Transverse colon (tissue), 4 donors: ENCODE data around the gene STARD13. TPM values are rescaled to one million over a fixed set of nuclear protein-coding genes. Genes with fewer than 3 reads are reported as not detected.

Experiments
- DNase-seq: peaks from one replicate; pipeline ENCODE4 v3.0.0-alpha.2; 2019
- H3K27ac ChIP-seq, 4 donors: fragments of 200-600 bp; sonication (generic); 2 replicates each; pipeline ENCODE4 v1.5.1; 2016 to 2018; ENCODE audit warnings: inconsistent platforms in 4 of 4
- H3K27me3 ChIP-seq: fragments of 200-600 bp; sonication (generic); 2 replicates; pipeline ENCODE4 v1.5.1; 2017; ENCODE audit warnings: inconsistent platforms
- H3K36me3 ChIP-seq, 4 donors: fragments of 200-600 bp; sonication (generic); 2 replicates each; pipeline ENCODE4 v1.5.1; 2017 to 2019; ENCODE audit warnings: inconsistent platforms in 4 of 4
- H3K4me1 ChIP-seq, 4 donors: fragments of 200-600 bp; sonication (generic); 2 replicates each; pipeline ENCODE4 v1.5.1; 2017 to 2020; ENCODE audit warnings: inconsistent platforms in 4 of 4
- H3K4me3 ChIP-seq, 4 donors: fragments of 200-600 bp; sonication (generic); 1 replicate in 1 of 4; 2 replicates in 3 of 4; pipeline versions ENCODE4 v1.5.1 to v1.6.1; 2017 to 2019; ENCODE audit warnings: inconsistent platforms in 4 of 4
- H3K9me3 ChIP-seq, 2 donors: fragments of 200-600 bp; sonication (generic); 2 replicates each; pipeline ENCODE4 v1.5.1; 2017 to 2019; ENCODE audit warnings: inconsistent platforms in 2 of 2
- CTCF ChIP-seq, 5 experiments: fragments of 200-600 bp in 3 of 5; fragments of 450-650 bp in 2 of 5; sonication (generic) in 3 of 5; IDR thresholded peaks; 1 replicate in 2 of 5; 2 replicates in 3 of 5; pipeline ENCODE4 v1.5.1; 2016 to 2017; ENCODE audit warnings: antibody characterized with exemption in 5 of 5, inconsistent platforms in 3 of 5, mild to moderate bottlenecking in 2 of 5, moderate library complexity in 1 of 5
- EP300 ChIP-seq: sonication (generic); formaldehyde crosslinking; IDR thresholded peaks from one replicate; pipeline ENCODE4 v1.6.1; 2017; ENCODE audit warnings: antibody characterized with exemption, low read depth
- POLR2A ChIP-seq: fragments of 450-650 bp; IDR thresholded peaks from one replicate; pipeline ENCODE4 v1.6.1; 2016; ENCODE audit warnings: antibody characterized with exemption, mild to moderate bottlenecking, moderate library complexity
- POLR2AphosphoS5 ChIP-seq, 3 donors: sonication (generic); formaldehyde crosslinking; IDR thresholded peaks; one replicate each; pipeline ENCODE4 v1.6.1; 2016; ENCODE audit warnings: antibody characterized with exemption in 3 of 3
- WGBS, 2 donors: methylation state at CpG; one replicate each; pipeline ENCODE4 v1.1.5; 2018; ENCODE audit warnings: low coverage in 1 of 2; 5-methylcytosine and 5-hydroxymethylcytosine counted together
- in situ Hi-C, 4 donors: fragments of 200-750 bp; cut with MboI; loops; one replicate each; pipeline versions ENCODE4 v1.15.0 to v1.15.1; 2017; ENCODE audit warnings: low sequenced_read_pairs in 3 of 4, low pct_ligation_motif_present in 1 of 4, low pct_unique_long_range_greater_than_20kb in 1 of 4
- intact Hi-C: fragments of 100-400 bp; cut with DNase I; formaldehyde crosslinking; loops from one replicate; pipeline ENCODE4 v1.15.1; 2023; ENCODE audit warnings: low total_unique reads
- total RNA-seq, 4 donors: library from RNA; depleted of rRNA; stranded (reverse); fragments of >200 nt; gene quantifications; one replicate each; pipeline ENCODE4 v1.1.0, GENCODE V29; 2016

Gene STARD13, protein sequence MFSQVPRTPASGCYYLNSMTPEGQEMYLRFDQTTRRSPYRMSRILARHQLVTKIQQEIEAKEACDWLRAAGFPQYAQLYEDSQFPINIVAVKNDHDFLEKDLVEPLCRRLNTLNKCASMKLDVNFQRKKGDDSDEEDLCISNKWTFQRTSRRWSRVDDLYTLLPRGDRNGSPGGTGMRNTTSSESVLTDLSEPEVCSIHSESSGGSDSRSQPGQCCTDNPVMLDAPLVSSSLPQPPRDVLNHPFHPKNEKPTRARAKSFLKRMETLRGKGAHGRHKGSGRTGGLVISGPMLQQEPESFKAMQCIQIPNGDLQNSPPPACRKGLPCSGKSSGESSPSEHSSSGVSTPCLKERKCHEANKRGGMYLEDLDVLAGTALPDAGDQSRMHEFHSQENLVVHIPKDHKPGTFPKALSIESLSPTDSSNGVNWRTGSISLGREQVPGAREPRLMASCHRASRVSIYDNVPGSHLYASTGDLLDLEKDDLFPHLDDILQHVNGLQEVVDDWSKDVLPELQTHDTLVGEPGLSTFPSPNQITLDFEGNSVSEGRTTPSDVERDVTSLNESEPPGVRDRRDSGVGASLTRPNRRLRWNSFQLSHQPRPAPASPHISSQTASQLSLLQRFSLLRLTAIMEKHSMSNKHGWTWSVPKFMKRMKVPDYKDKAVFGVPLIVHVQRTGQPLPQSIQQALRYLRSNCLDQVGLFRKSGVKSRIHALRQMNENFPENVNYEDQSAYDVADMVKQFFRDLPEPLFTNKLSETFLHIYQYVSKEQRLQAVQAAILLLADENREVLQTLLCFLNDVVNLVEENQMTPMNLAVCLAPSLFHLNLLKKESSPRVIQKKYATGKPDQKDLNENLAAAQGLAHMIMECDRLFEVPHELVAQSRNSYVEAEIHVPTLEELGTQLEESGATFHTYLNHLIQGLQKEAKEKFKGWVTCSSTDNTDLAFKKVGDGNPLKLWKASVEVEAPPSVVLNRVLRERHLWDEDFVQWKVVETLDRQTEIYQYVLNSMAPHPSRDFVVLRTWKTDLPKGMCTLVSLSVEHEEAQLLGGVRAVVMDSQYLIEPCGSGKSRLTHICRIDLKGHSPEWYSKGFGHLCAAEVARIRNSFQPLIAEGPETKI
- 100 to 1,000 TPM in 1 of 4 donors, 10 to 100 TPM in 3; 18.1 to 107 (median 41.5) TPM for total RNA-seq

GRCh38 chr13:33285420-33286124, at the start of gene STARD13:
Gene STARD13, minus strand, starts transcription at chr13:33285755. Its CDS starts 117 bp downstream, at chr13:33285638.
- H3K27ac ChIP-seq = peak within 1 kb of the TSS; percentile 90 to 95 (median 92)
- 0 to 4% methylated on average over 11 to 20 of the region's 20 CpGs for WGBS, 2 donors
- intact Hi-C loops (loop anchor here (10.0 kb wide), 2 partner anchors 71 to 259 kb away; no protein-coding TSS in a partner anchor), in situ Hi-C loops (no loop called here)
- peak; percentile 95 to 97 (median 96) for TF ChIP-seq POLR2AphosphoS5 (IDR thresholded peaks at IDR 0.05)
- no peak for TF ChIP-seq EP300
- peak; percentile 94 for TF ChIP-seq POLR2A
- peak; percentile 26 to 70 (median 29) for TF ChIP-seq CTCF (IDR thresholded peaks at IDR 0.05)
- H3K27me3 ChIP-seq = no peaks in the 10 kb centered on the region
- peak within 1 kb of the TSS; percentile 47 to 82 (median 54) for H3K4me3 ChIP-seq
- DNase-seq = peak; percentile 93
- H3K36me3 ChIP-seq = no peaks in the 10 kb centered on the region
- H3K9me3 ChIP-seq = no peaks in the 10 kb centered on the region
- H3K4me1 ChIP-seq = peaks cover 5 to 44% (median 22%) of the 10 kb centered on the region in 4 donors

DNA sequence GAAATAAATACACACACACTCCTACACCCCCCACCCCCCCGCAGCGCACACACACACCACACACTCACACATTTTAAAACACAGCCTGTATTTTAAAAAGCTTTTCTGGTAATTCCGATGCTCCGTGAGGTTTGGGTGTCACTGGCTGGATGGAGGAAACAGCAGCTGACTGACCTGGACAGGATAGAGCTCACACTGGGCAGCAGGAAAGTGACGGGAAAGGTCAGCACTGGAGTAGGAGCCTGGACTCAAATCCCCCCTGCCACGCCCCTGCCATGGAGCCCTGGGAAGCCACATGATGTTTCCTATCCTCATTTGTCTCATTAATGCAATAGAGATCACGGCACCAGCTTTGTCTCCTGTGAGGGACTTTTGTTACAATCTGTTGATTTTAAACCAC, 49.3 kb upstream of the STARD13 start:
- intact Hi-C loops = no loop called here
- Histone ChIP-seq H3K36me3 (no peaks in the 10 kb centered on the region), H3K27me3 (no peaks in the 10 kb centered on the region), H3K27ac (no peak overlapping the region), H3K4me3 (no peak overlapping the region), H3K4me1 (peaks cover 0 to 5% (median 0%) of the 10 kb centered on the region in 4 donors), H3K9me3 (no peaks in the 10 kb centered on the region)
- 82 to 97% methylated on average over 6 to 7 of the region's 7 CpGs for WGBS, 2 donors
- in situ Hi-C loops = no loop called here
- TF ChIP-seq POLR2A (no peak), POLR2AphosphoS5 (IDR thresholded peaks at IDR 0.05) (no peak)
- DNase-seq = no peak

DNA sequence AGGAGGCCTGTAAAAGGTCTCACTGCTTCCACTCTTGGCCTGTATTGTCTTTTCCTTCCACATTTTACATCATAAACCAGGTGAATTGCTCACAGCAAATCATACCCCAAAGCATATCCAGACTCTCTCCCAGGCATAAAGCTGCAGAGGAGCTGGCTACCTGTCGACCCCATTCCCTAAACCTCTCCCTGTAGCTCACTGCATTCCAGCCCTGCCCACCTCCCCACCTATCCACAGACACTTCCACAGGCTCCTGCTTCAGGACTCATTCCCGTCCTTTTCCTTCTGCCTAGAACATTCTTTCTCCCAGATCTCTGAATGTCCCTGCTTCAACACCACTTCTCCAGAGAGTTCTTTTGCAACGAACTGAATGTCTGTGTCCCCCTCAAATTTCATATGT, 46.4 kb upstream of the STARD13 start:
- H3K9me3 ChIP-seq = no peaks in the 10 kb centered on the region

More for the DNA sequence above, 46.4 kb upstream of the STARD13 start:
- no peak overlapping the region for H3K4me3 ChIP-seq
- no peaks in the 10 kb centered on the region for H3K36me3 ChIP-seq
- no peaks in the 10 kb centered on the region for H3K27me3 ChIP-seq
- no peak for TF ChIP-seq EP300
- TF ChIP-seq CTCF (IDR thresholded peaks at IDR 0.05) = no peak
- TF ChIP-seq POLR2AphosphoS5 (IDR thresholded peaks at IDR 0.05) = no peak
- no peak for TF ChIP-seq POLR2A
- H3K4me1 ChIP-seq = peaks cover 0 to 2% (median 0%) of the 10 kb centered on the region in 4 donors
- WGBS, 2 donors = 77 to 83% methylated on average over 3 of the region's 3 CpGs
- intact Hi-C loops = no loop called here
- DNase-seq = no peak
- H3K27ac ChIP-seq = no peak overlapping the region
- in situ Hi-C loops = no loop called here
